Measurements from ENCODE around the gene HEMK1.

Gene HEMK1

GRCh38 chr3:50604110-50604621 is 34.8 kb downstream of the HEMK1 start:
- TF ChIP-seq, protein P1, sequence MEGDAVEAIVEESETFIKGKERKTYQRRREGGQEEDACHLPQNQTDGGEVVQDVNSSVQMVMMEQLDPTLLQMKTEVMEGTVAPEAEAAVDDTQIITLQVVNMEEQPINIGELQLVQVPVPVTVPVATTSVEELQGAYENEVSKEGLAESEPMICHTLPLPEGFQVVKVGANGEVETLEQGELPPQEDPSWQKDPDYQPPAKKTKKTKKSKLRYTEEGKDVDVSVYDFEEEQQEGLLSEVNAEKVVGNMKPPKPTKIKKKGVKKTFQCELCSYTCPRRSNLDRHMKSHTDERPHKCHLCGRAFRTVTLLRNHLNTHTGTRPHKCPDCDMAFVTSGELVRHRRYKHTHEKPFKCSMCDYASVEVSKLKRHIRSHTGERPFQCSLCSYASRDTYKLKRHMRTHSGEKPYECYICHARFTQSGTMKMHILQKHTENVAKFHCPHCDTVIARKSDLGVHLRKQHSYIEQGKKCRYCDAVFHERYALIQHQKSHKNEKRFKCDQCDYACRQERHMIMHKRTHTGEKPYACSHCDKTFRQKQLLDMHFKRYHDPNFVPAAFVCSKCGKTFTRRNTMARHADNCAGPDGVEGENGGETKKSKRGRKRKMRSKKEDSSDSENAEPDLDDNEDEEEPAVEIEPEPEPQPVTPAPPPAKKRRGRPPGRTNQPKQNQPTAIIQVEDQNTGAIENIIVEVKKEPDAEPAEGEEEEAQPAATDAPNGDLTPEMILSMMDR (IDR thresholded peaks at IDR 0.05; ENCODE audit: extremely low read depth, missing control alignments): no peak
- DNase-seq (ENCODE audit: low spot score): no peak

DNA sequence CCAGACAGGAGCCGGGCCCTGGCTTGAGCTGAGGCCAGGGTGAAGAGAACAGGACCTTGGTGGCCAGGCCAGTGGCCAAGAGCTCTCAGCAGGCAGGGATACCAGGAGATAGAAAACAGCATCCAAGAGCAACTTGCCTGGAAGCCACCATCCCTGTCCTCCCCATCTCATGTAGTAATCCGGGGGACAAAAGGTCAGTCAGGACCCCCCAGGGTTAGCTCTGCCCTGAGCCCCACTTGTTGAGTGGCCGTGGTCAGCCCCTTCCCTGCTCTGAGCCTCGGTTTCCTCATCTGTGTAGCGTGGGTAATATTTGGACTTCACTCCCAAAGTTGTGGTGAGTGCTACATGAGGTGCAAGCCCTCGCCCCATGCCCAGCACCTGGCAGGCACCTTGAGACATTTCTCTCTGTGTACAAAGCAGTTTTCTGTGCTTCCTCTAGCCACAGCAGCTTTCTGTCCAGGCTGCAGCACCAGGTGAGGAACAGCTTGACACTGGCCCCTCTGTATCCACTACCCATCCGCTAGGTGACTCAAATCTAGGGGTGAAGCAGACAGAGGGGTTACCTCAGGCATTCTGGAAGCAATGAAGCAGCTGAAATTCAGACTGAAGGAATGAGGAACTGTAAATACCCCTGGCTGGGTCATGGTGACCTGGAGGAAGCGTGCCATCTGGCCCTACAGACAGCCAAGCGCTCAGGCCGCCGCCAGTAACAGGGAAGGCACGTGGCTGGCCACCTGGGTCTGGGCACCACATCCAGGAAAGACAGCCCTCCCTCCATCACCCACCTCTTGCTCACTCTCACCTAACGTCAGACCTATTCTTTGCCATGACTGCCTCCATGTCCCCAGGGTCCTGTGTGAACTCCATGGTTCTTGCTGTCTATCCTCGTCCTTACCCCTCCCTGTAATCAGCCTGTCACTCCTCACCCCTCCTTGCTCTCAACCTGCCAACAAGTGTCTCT is 35.6 kb downstream of the HEMK1 start:
- TF ChIP-seq, protein P1 (IDR thresholded peaks at IDR 0.05; ENCODE audit: extremely low read depth, missing control alignments): no peak
- no peak for DNase-seq (ENCODE audit: low spot score)

- no peak for DNase-seq (ENCODE audit: low spot score)
- TF ChIP-seq, protein P1 (IDR thresholded peaks at IDR 0.05; ENCODE audit: extremely low read depth, missing control alignments): no peak
Observed at GRCh38 chr3:50605901-50606326, 36.6 kb downstream of the HEMK1 start.

DNA sequence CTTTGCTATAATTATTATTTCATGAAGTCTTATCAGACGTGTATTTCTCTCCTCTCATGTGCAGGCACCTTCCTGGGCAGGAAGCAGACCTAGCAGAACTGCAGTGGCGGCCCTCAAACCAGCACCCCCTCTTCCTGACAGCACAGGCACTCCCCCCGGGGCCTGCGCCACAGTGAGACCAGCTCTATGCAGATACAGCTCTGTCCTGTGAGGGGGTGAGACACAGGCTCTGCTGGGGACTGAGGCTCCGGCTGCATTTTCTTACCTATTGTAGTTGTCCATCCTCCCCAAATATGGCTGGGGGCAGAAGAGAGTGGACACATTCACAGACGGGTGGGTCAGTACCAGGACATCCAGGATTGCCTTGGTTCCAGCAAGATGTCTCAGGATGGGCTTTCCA is 37.3 kb downstream of the HEMK1 start:
- DNase-seq (ENCODE audit: low spot score): no peak
- TF ChIP-seq, protein P1 (IDR thresholded peaks at IDR 0.05; ENCODE audit: extremely low read depth, missing control alignments): no peak

DNA sequence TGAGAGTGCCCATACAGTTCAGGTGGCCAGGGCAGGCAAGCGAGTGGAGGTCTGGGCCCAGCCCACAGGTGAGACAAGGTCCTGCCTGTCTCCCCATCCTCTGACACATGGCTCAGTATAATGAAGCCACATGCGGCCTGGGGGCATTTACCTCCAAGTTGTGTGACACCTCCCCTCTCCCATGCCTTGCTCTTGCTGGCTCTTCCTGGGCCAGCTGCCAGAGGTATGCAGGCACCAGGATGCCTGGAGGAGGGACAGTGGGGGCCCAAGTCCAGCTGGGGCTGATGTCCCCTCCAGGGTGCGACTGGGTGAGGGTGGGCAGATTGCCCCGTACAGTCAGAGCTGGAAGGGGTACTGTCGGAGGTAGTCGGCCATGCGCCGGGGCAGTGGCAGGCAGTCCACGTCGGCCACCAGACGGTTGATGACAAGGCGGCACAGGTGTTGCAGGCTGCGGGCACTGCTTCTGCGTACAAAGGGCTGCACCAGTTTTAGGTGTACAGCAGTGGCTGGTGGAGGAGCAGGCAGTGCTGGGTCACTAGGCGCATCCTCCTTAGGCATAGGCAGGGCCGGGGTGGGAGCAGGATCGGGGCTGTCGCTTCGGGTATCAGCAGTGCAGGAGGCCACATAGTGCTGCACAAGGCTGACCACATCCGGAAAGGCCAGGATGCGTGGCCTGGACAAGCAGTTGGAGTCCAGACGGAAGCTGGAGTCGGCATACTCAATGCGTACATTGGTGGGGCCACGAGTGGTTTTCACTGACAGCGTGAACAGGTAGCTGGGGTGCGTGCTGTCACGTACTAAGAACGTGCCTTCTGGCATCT is 38.2 kb downstream of the HEMK1 start:
- TF ChIP-seq, protein P1 (IDR thresholded peaks at IDR 0.05; ENCODE audit: extremely low read depth, missing control alignments): no peak
- DNase-seq (ENCODE audit: low spot score): no peak

GRCh38 chr3:50608278-50608677 is 39.0 kb downstream of the HEMK1 start:
- no peak for DNase-seq (ENCODE audit: low spot score)
- TF ChIP-seq, protein P1 (IDR thresholded peaks at IDR 0.05; ENCODE audit: extremely low read depth, missing control alignments): no peak

All from GM20000 (cell line).